K562 (cell line): Measurements from ENCODE around the gene NFATC2. TPM values are rescaled to one million over a fixed set of nuclear protein-coding genes. Genes with fewer than 3 reads are reported as not detected.
A peak's percentile ranks its signal among the peaks of the same experiment; 100 is the strongest.

Source experiments
- BRD9 ChIP-seq: fragments of 450-650 bp; IDR thresholded peaks from 2 replicates; pipeline ENCODE4 v1.6.1; 2018; ENCODE audit warnings: low read depth; ENCODE audit not compliant: partially characterized antibody
- KDM4B ChIP-seq, 2 experiments: fragments of 450-650 bp in 1 of 2; sonication (generic) in 1 of 2; IDR thresholded peaks; 2 replicates each; pipeline ENCODE4 v1.6.1; 2016 to 2017; ENCODE audit warnings: borderline replicate concordance in 2 of 2, antibody characterized with exemption in 1 of 2, low read depth in 1 of 2, mild to moderate bottlenecking in 1 of 2
- PRMT5 ChIP-seq: sonication (generic); formaldehyde crosslinking; IDR thresholded peaks from 2 replicates; pipeline ENCODE4 v1.5.0; 2020; ENCODE audit warnings: missing genetic modification reagents
- TCF7 ChIP-seq: sonication (generic); IDR thresholded peaks from 2 replicates; pipeline ENCODE4 v1.6.1; 2016; ENCODE audit warnings: antibody characterized with exemption, borderline replicate concordance
- TEAD4 ChIP-seq, 2 experiments: sonication (generic) in 1 of 2; formaldehyde crosslinking in 1 of 2; IDR thresholded peaks; 2 replicates each; pipeline versions ENCODE4 v1.6.1 to v1.8.0; 2012 to 2022; ENCODE audit warnings: borderline replicate concordance in 1 of 2, inconsistent platforms in 1 of 2, low read length in 1 of 2, mild to moderate bottlenecking in 1 of 2, missing genetic modification reagents in 1 of 2
- ZBTB17 ChIP-seq: fragments of 450-650 bp; formaldehyde crosslinking; IDR thresholded peaks from 2 replicates; pipeline ENCODE4 v1.4.0; 2020; ENCODE audit warnings: mild to moderate bottlenecking
- ZNF699 ChIP-seq: fragments of 250-450 bp; sonication (Bioruptor Pico); IDR thresholded peaks from 2 replicates; pipeline ENCODE4 v1.8.0; 2021; ENCODE audit warnings: mild to moderate bottlenecking, moderate library complexity; ENCODE audit not compliant: insufficient replicate concordance
- ZSCAN29 ChIP-seq: fragments of 450-650 bp; IDR thresholded peaks from 2 replicates; pipeline ENCODE4 v1.6.1; 2017
- polyA plus RNA-seq, 8 experiments: library from polyadenylated mRNA; depleted of rRNA in 4 of 8; stranded (reverse) in 5 of 8; unstranded in 3 of 8; fragments of >200 nt; fragmentation: Nextera tagmentation in 2 of 8; fragmentation: Illumina TruSeq in 1 of 8; extraction: Ambion mirVana in 2 of 8; extraction: Trizol in 1 of 8; gene quantifications; 2 replicates each; pipeline versions ENCODE4 v1.2.1 to v1.2.3, GENCODE V29; 2011 to 2014; ENCODE audit warnings: inconsistent platforms in 1 of 8, missing spikeins in 1 of 8
- total RNA-seq, 7 experiments: library from RNA; depleted of rRNA in 6 of 7; stranded (reverse); fragments of >200 nt in 6 of 7; fragmentation: Illumina TruSeq in 2 of 7; extraction: Trizol in 2 of 7; gene quantifications; 2 replicates each; pipeline versions ENCODE4 v1.2.1 to v1.2.3, GENCODE V29; 2011 to 2021; ENCODE audit warnings: low replicate concordance in 1 of 7
- TF ChIP-seq, protein P1 (sequence below): IDR thresholded peaks from 2 replicates; pipeline ENCODE4 v1.6.1; 2011; ENCODE audit warnings: borderline replicate concordance, low read depth, mild to moderate bottlenecking, moderate library complexity, low read length; ENCODE audit not compliant: insufficient read depth, poor library complexity, severe bottlenecking
- TF ChIP-seq, protein P2 (sequence below): fragments of 450-650 bp; IDR thresholded peaks from 2 replicates; pipeline ENCODE4 v1.6.1; 2016
- TF ChIP-seq, protein P3 (sequence below), 3 experiments: fragments of 200-800 bp in 1 of 3; fragments of 250-450 bp in 1 of 3; fragments of 450-650 bp in 1 of 3; sonication (Bioruptor Pico) in 1 of 3; sonication (Bioruptor generic) in 1 of 3; formaldehyde crosslinking in 1 of 3; IDR thresholded peaks; 2 replicates each; pipeline versions ENCODE4 v1.6.1 to v1.8.0; 2016 to 2022; ENCODE audit warnings: mild to moderate bottlenecking in 2 of 3, missing genetic modification characterization in 2 of 3, missing compliant biosample characterization in 1 of 3, moderate library complexity in 1 of 3
- TF ChIP-seq, protein P4 (sequence below): sonication (generic); formaldehyde crosslinking; IDR thresholded peaks from 2 replicates; pipeline ENCODE4 v1.8.0; 2022; ENCODE audit warnings: mild to moderate bottlenecking, missing genetic modification reagents
- TF ChIP-seq, protein P5 (sequence below): sonication (generic); formaldehyde crosslinking; IDR thresholded peaks from 2 replicates; pipeline ENCODE4 v1.8.0; 2022; ENCODE audit warnings: missing genetic modification reagents, mild to moderate bottlenecking, borderline replicate concordance

Gene NFATC2
- total and polyA plus RNA-seq, 9 of the 15 experiments (the other 6 are each of a cell fraction or from before 2014, with no cell fraction given), result 1.9 to 11.2 (median 3.0) TPM

DNA sequence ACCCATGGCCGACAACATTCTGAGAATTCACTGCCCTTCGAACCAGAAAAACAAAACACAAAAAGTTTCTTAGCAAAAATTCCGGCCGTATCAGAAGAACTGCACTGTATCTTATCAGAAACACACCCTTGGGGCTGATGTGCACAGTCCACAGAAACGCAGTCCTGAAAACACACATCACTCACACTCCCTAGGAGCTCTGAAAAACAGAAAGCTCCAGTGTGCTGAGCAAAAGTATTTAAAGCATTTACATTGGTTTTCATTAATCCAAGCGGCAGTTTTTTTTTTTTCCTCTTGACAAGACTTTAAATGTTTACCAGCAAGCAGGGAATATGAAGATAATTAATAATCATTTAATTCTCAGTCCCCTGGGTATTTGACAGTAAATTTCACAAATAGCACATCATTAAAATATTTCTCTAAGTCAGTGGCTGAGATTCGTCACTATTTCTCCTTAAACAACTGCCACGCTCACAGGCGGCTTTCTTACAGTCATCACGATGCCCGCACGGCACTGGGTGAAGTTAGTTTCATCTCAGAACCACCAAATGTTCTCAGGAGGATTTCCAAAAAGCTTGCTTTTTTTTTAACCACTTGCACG is 13.3 kb downstream of the NFATC2 start (continued):
- TF ChIP-seq, protein P1, sequence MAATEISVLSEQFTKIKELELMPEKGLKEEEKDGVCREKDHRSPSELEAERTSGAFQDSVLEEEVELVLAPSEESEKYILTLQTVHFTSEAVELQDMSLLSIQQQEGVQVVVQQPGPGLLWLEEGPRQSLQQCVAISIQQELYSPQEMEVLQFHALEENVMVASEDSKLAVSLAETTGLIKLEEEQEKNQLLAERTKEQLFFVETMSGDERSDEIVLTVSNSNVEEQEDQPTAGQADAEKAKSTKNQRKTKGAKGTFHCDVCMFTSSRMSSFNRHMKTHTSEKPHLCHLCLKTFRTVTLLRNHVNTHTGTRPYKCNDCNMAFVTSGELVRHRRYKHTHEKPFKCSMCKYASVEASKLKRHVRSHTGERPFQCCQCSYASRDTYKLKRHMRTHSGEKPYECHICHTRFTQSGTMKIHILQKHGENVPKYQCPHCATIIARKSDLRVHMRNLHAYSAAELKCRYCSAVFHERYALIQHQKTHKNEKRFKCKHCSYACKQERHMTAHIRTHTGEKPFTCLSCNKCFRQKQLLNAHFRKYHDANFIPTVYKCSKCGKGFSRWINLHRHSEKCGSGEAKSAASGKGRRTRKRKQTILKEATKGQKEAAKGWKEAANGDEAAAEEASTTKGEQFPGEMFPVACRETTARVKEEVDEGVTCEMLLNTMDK, result no peak
- TF ChIP-seq, protein P2, sequence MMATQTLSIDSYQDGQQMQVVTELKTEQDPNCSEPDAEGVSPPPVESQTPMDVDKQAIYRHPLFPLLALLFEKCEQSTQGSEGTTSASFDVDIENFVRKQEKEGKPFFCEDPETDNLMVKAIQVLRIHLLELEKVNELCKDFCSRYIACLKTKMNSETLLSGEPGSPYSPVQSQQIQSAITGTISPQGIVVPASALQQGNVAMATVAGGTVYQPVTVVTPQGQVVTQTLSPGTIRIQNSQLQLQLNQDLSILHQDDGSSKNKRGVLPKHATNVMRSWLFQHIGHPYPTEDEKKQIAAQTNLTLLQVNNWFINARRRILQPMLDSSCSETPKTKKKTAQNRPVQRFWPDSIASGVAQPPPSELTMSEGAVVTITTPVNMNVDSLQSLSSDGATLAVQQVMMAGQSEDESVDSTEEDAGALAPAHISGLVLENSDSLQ, result peak; percentile 39; the same call in 1 of the 2 replicates
- TF ChIP-seq KDM4B (IDR thresholded peaks at IDR 0.05; ENCODE audit: borderline replicate concordance in 2 of 2, low read depth in 1 of 2), result no peak
- TF ChIP-seq, protein P3, sequence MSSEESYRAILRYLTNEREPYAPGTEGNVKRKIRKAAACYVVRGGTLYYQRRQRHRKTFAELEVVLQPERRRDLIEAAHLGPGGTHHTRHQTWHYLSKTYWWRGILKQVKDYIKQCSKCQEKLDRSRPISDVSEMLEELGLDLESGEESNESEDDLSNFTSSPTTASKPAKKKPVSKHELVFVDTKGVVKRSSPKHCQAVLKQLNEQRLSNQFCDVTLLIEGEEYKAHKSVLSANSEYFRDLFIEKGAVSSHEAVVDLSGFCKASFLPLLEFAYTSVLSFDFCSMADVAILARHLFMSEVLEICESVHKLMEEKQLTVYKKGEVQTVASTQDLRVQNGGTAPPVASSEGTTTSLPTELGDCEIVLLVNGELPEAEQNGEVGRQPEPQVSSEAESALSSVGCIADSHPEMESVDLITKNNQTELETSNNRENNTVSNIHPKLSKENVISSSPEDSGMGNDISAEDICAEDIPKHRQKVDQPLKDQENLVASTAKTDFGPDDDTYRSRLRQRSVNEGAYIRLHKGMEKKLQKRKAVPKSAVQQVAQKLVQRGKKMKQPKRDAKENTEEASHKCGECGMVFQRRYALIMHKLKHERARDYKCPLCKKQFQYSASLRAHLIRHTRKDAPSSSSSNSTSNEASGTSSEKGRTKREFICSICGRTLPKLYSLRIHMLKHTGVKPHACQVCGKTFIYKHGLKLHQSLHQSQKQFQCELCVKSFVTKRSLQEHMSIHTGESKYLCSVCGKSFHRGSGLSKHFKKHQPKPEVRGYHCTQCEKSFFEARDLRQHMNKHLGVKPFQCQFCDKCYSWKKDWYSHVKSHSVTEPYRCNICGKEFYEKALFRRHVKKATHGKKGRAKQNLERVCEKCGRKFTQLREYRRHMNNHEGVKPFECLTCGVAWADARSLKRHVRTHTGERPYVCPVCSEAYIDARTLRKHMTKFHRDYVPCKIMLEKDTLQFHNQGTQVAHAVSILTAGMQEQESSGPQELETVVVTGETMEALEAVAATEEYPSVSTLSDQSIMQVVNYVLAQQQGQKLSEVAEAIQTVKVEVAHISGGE (CRISPR knock-in tag; IDR thresholded peaks at IDR 0.05), result no peak
- TF ChIP-seq ZSCAN29, result no peak
- TF ChIP-seq ZNF699 (CRISPR knock-in tag), result no peak
- TF ChIP-seq, protein P4, sequence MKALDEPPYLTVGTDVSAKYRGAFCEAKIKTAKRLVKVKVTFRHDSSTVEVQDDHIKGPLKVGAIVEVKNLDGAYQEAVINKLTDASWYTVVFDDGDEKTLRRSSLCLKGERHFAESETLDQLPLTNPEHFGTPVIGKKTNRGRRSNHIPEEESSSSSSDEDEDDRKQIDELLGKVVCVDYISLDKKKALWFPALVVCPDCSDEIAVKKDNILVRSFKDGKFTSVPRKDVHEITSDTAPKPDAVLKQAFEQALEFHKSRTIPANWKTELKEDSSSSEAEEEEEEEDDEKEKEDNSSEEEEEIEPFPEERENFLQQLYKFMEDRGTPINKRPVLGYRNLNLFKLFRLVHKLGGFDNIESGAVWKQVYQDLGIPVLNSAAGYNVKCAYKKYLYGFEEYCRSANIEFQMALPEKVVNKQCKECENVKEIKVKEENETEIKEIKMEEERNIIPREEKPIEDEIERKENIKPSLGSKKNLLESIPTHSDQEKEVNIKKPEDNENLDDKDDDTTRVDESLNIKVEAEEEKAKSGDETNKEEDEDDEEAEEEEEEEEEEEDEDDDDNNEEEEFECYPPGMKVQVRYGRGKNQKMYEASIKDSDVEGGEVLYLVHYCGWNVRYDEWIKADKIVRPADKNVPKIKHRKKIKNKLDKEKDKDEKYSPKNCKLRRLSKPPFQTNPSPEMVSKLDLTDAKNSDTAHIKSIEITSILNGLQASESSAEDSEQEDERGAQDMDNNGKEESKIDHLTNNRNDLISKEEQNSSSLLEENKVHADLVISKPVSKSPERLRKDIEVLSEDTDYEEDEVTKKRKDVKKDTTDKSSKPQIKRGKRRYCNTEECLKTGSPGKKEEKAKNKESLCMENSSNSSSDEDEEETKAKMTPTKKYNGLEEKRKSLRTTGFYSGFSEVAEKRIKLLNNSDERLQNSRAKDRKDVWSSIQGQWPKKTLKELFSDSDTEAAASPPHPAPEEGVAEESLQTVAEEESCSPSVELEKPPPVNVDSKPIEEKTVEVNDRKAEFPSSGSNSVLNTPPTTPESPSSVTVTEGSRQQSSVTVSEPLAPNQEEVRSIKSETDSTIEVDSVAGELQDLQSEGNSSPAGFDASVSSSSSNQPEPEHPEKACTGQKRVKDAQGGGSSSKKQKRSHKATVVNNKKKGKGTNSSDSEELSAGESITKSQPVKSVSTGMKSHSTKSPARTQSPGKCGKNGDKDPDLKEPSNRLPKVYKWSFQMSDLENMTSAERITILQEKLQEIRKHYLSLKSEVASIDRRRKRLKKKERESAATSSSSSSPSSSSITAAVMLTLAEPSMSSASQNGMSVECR (CRISPR knock-in tag), result no peak
- no peak for TF ChIP-seq TCF7
- no peak for TF ChIP-seq ZBTB17 (CRISPR knock-in tag)
- TF ChIP-seq BRD9, result no peak
- peak; percentile 65; the same call in 1 of the 2 replicates for TF ChIP-seq TEAD4 (IDR thresholded peaks at IDR 0.05; ENCODE audit: low read length)
- no peak for TF ChIP-seq TEAD4 (CRISPR knock-in tag; IDR thresholded peaks at IDR 0.05; ENCODE audit: borderline replicate concordance)
- TF ChIP-seq, protein P5, sequence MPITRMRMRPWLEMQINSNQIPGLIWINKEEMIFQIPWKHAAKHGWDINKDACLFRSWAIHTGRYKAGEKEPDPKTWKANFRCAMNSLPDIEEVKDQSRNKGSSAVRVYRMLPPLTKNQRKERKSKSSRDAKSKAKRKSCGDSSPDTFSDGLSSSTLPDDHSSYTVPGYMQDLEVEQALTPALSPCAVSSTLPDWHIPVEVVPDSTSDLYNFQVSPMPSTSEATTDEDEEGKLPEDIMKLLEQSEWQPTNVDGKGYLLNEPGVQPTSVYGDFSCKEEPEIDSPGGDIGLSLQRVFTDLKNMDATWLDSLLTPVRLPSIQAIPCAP, result no peak
- TF ChIP-seq PRMT5, result no peak
